GM10248 (cell line): ENCODE data around the gene EXOG.

Source experiments
- CTCF ChIA-PET: fragments of 300-600 bp; sonication (Branson Sonifier 250); formaldehyde crosslinking; extraction: SDS; loops from one replicate; lab custom pipeline; 2021; ENCODE audit warnings: antibody characterized with exemption; lab: Yijun Ruan, JAX
- POLR2A ChIA-PET: fragments of 350-650 bp; sonication (Branson Sonifier 250); formaldehyde crosslinking; extraction: SDS; loops from one replicate; lab custom pipeline; 2020; ENCODE audit warnings: antibody characterized with exemption; lab: Yijun Ruan, JAX
- DNase-seq: peaks from one replicate; pipeline ENCODE4 v3.0.0; 2012; ENCODE audit errors: extremely low spot score
- TF ChIP-seq, protein P1 (sequence below): IDR thresholded peaks from 2 replicates; pipeline ENCODE4 v1.5.1; 2012; ENCODE audit warnings: mild to moderate bottlenecking, low read depth; ENCODE audit errors: extremely low read depth, missing control alignments, control extremely low read depth

EXOG gene

DNA sequence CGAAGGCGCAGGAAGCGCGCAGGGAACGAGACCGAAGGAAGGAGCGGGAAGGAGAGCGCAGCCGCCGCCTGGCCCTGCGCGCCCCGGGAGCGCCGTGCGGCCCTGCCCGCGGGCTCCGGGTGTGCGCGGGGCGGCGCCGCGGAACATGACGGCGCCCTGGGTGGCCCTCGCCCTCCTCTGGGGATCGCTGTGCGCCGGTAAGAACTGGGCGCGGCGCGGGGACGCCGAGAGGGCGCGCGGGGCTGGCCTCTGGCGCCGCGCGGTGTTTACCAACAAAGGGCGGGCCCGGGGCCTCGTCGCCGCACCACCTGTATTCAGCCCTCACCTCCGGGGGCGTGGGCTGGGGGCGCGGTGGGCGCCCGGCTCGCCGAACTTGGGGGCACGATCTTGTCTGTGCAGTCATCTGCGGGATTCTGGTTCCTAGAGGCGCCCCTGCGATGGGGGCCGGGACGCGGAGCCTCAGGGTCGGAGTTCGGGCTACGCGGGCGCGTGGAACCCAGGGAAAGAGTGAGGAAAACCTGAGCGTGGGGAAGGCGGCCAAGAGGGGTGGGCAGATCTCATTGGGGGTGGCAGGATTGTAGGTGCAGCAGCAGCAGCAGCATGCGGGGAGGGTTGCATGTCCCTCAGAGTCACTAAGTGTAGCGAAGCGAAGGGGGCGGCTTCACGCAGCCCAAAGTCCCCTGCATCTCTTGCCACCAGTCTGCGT is 41.8 kb upstream of the EXOG start:
- CTCF ChIA-PET = interaction anchor here (1.2 to 1.5 kb wide), 2 partner anchors 25 to 107 kb away, joined by 3 to 5 read pairs; partner anchors contain the start of gene XYLB
- POLR2A ChIA-PET = interaction anchor here (0.6 kb wide), 1 partner anchor 108 kb away, joined by 6 read pairs; the partner anchor contains the start of gene XYLB
- DNase-seq = peak; percentile 53
- TF ChIP-seq, protein P1, sequence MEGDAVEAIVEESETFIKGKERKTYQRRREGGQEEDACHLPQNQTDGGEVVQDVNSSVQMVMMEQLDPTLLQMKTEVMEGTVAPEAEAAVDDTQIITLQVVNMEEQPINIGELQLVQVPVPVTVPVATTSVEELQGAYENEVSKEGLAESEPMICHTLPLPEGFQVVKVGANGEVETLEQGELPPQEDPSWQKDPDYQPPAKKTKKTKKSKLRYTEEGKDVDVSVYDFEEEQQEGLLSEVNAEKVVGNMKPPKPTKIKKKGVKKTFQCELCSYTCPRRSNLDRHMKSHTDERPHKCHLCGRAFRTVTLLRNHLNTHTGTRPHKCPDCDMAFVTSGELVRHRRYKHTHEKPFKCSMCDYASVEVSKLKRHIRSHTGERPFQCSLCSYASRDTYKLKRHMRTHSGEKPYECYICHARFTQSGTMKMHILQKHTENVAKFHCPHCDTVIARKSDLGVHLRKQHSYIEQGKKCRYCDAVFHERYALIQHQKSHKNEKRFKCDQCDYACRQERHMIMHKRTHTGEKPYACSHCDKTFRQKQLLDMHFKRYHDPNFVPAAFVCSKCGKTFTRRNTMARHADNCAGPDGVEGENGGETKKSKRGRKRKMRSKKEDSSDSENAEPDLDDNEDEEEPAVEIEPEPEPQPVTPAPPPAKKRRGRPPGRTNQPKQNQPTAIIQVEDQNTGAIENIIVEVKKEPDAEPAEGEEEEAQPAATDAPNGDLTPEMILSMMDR = no peak

DNA sequence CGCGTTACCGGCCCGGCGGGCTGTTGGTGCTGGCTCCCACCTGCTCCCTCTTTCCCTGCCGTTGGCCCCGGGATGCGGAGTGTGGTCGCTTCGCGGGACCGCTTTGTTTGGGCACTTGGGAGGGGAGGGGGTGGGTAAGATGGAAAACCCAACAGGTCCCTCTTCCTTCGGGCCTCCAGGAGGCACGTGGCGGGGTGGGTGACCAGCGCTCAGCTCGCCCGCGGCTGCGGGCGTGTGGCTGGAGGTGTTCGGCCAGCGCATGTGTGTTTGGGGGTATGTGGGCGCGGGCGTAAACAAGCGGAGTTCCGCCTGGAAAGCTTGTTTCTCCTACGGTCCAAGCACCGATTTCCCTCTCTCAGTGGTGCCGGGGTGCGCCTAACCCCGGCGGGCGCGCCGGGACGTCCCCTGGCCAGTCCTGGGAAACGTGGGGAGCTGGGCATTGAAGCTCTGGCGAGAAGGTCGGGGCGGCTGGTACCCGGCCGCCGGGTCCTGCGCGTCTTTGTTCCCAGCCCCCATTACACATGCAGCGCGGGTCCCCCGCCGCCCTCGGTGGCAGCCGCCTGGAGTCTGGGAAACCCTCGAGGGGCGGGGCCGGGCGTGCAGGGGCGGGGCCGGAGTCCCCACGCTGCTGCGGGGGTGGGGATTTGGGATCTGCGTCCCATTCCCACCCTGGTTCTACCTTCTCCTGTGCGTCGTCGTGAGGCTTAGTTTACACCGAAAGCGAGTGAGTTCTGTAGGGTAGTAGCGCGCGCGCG is 41.1 kb upstream of the EXOG start:
- TF ChIP-seq, protein P1 = no peak
- ChIA-PET CTCF (interaction anchor here (1.2 to 1.5 kb wide), 2 partner anchors 25 to 108 kb away, joined by 3 to 5 read pairs; partner anchors contain the start of gene XYLB), POLR2A (no interaction called here)
- DNase-seq = peak; percentile 53

DNA sequence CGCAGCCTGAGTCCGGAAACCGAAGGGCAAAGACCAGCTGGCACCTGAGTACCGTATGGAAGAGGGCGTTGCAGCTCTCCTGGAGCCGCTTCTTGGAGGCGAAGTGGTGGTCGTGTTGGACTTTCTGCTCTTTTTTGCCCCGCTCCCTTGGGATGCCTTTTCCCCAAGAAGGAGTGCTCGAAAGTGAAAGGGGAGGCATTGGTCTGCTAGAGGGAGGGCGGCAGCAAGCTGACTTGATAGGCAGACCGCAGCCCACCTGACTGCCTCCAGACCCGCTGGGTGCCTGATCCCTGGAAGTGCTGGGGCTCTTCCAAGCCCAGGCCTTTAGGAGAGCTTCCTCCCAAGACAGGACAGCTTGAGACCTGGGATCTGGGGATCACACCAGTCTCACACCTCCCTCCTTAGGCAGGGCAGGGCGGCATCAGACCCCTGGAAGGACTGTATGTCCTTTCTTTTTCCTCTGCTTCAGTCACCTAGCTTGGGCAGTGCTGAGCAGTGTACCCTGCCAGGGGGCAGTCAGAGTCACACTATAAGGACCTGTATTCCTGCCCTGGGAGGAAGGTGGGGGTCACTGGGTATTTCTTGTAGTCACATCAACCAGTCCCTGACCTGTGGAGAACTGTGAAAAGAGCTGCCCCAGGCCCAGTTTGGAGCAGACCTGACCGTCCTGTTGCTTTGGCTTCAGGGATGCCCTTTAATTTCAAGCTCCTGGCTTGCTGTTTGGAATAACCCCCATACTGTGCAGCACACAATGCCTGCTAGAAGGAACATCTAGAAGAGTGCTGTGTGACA is 40.3 kb upstream of the EXOG start:
- CTCF ChIA-PET = interaction anchor here (1.2 to 1.5 kb wide), 3 partner anchors 24 to 109 kb away, joined by 3 to 5 read pairs (median 4); partner anchors contain the start of gene XYLB
- DNase-seq = peak; percentile 51
- POLR2A ChIA-PET = no interaction called here
- TF ChIP-seq, protein P1 = no peak

DNA sequence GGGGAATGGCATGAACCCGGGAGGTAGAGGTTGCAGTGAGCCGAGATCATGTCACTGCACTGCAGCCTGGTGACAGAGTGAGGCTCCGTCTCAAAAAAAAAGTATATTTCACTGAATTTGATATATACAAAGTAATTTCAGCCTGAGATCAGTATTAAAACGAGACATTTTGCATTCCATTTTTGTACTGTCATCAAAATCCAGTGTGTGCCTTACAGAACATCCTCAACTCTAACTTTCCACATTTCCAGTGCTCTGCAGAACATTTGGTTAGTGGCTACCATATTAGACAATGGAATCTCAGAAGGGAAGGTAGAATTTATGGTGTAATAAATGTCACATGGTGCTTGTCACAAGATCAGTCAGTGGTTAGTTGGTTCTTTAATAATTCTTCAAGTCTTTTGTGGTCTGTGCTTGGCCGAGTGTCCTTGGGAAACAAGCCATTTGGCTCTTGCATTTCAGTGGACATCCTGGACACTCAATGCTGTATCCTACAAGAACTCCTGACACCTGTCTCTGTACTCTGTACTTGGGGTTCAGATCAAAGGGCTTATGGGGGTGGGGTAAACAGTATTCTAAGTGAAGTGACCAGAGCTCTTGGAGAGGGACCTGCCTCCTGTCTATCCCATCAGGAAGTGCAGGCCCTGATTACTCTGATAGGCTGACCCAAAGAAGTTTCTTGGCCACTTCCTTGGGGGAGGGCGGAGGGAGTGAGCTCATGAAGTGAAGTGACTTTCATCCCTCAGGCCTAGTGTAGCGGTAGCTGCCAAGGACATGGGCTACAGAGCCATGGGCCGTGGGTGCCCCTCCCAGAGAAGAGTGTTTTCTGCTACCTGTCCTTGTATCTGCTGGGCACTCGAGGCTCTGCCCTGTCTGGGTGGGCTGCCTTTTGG is 38.8 kb upstream of the EXOG start:
- DNase-seq = no peak
- ChIA-PET POLR2A (no interaction called here), CTCF (interaction anchor here (1.1 to 2.4 kb wide), 4 partner anchors 8 to 40 kb away, joined by 3 to 8 read pairs (median 4); no protein-coding TSS in a partner anchor)
- TF ChIP-seq, protein P1 = no peak

DNA sequence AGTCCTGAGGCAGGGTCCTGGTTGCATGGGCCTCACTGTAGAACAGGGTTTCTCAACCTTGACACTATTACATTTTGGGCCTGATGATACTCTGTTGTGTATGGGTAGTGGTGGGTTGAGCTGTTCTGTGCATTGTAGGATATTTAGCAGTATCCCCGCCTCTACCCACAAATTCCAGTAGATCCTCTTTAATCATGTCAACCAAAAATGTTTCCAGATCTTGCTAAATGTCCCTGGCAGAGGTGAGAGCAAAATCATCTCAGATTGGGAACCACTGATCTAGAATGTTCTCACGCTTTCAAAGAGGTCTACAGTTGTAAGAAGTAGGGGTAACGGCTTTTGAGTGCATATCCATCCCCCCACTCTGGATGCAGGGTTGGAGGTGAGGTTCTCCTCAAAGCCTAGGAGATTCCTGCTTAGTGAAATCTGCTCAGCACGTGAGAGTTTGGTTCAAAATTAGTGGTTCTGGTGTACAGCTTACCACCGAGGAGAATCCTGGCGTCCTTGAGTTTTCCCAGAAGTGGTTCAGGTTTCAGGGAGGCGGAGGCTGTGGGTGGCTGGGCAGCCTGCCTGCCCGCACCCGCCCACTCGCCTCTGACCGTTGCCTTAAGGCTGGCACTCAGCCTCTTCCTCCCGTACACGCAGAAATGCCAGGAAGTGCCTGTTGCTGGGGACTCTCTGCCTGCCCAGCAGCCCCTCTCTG is 37.2 kb upstream of the EXOG start:
- ChIA-PET POLR2A (no interaction called here), CTCF (interaction anchor here (1.0 to 2.4 kb wide), 3 partner anchors 10 to 21 kb away, joined by 3 to 8 read pairs (median 4); no protein-coding TSS in a partner anchor)
- DNase-seq = no peak

More for the DNA sequence above, 37.2 kb upstream of the EXOG start:
- TF ChIP-seq, protein P1 = no peak
